Activated CD8-positive, alpha-beta memory T cell treated with anti-CD3 and anti-CD28 coated beads, Interleukin-2, amount 10 ng/mL, durations not matched to agents 7 days and 5 days (primary cell): ENCODE data around the gene RFXAP. TPM values are rescaled to one million over a fixed set of nuclear protein-coding genes. Genes with fewer than 3 reads are reported as not detected.
A peak's percentile ranks its signal among the peaks of the same experiment; 100 is the strongest.
"Not testable (repeated sequence)": the region's sequence is repeated elsewhere in the genome, so short reads cannot be mapped to it uniquely, and the experiment has no call there.

ENCODE experiments used
- ATAC-seq: fragments of 150-1000 bp; cut with Tn5 transposase; one replicate; pipeline ENCODE4 v1.10.0; 2021; ENCODE audit warnings: moderate library complexity
- CTCF ChIA-PET: fragments of 350-600 bp; sonication (Branson Sonifier 250); formaldehyde crosslinking; loops from one replicate; lab custom pipeline; 2021; ENCODE audit warnings: antibody characterized with exemption; lab: Charles Lee
- DNase-seq: peaks from one replicate; pipeline ENCODE4 v3.0.0-alpha.2; 2020
- H3K27ac Mint-ChIP-seq: one replicate; pipeline ENCODE4 v1.8.0; 2021; ENCODE audit warnings: mild to moderate bottlenecking, mixed read lengths
- H3K27me3 Mint-ChIP-seq: one replicate; pipeline ENCODE4 v1.8.0; 2021; ENCODE audit warnings: mixed read lengths
- H3K36me3 Mint-ChIP-seq: one replicate; pipeline ENCODE4 v1.8.0; 2021; ENCODE audit warnings: mild to moderate bottlenecking, mixed read lengths
- H3K4me1 Mint-ChIP-seq: one replicate; pipeline ENCODE4 v1.8.0; 2021; ENCODE audit warnings: mixed read lengths
- H3K4me3 Mint-ChIP-seq: one replicate; pipeline ENCODE4 v1.8.0; 2021; ENCODE audit warnings: mild to moderate bottlenecking, moderate library complexity, mixed read lengths
- H3K9me3 Mint-ChIP-seq: one replicate; pipeline ENCODE4 v1.8.0; 2022; ENCODE audit warnings: low read depth, mixed read lengths
- total RNA-seq, 2 experiments: library from RNA; stranded (reverse); gene quantifications; one replicate each; pipeline ENCODE4 v1.2.3, GENCODE V29; 2021

Gene RFXAP, protein sequence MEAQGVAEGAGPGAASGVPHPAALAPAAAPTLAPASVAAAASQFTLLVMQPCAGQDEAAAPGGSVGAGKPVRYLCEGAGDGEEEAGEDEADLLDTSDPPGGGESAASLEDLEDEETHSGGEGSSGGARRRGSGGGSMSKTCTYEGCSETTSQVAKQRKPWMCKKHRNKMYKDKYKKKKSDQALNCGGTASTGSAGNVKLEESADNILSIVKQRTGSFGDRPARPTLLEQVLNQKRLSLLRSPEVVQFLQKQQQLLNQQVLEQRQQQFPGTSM
- total RNA-seq = 10 to 100 TPM; 13.8 to 20.9 TPM

DNA sequence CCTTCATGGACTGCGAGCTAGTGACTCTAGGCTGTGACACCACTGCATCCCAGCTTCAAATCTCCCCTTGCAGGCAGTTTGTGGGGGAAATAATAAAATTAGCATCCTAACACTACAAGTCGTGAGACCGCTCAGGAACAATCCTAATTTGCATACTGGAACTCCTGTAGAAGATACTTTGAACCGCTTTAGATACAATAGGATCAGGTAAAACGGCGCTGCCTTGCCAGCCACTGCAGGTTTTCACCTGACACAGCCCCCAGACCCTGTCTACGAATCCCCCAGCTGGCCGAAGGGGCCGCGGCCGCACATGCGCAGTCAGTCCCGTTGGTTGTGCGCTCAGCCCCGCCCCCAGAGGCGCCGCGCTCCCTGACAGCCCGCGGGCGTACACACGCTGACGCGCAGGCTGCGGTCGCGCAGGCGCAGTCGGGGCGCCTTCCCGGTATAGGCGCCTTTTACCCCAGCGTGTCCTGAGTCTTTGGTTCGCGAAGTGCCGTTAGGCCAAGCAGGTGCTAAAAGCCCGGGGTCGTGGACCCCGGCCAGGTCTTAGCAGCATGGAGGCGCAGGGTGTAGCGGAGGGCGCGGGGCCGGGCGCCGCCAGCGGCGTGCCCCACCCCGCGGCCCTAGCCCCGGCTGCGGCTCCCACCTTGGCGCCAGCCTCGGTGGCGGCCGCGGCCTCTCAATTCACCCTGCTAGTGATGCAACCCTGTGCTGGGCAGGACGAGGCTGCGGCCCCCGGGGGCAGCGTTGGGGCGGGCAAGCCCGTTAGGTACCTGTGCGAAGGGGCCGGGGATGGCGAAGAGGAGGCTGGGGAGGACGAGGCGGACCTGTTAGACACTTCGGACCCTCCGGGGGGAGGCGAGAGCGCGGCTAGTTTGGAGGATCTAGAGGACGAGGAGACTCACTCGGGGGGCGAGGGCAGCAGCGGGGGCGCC is at the start of gene RFXAP:
Gene RFXAP, plus strand, starts transcription at position 419 of the 935 bp plus-strand sequence. Its CDS starts 136 bp downstream, at position 555.
- peaks cover 16% of the 10 kb centered on the region for H3K36me3 Mint-ChIP-seq
- H3K27me3 Mint-ChIP-seq = peaks cover 15% of the 10 kb centered on the region
- CTCF ChIA-PET = interaction anchor here (1.0 kb wide), 1 partner anchor 180 kb away, joined by 3 read pairs; the partner anchor contains the start of gene ALG5
- H3K27ac Mint-ChIP-seq = peak within 1 kb of the TSS; percentile 98
- DNase-seq (peak; percentile 94), ATAC-seq (peak; percentile 92)
- peaks cover 47% of the 10 kb centered on the region for H3K4me1 Mint-ChIP-seq
- peak within 1 kb of the TSS; percentile 88 for H3K4me3 Mint-ChIP-seq
- no peaks in the 10 kb centered on the region for H3K9me3 Mint-ChIP-seq

DNA sequence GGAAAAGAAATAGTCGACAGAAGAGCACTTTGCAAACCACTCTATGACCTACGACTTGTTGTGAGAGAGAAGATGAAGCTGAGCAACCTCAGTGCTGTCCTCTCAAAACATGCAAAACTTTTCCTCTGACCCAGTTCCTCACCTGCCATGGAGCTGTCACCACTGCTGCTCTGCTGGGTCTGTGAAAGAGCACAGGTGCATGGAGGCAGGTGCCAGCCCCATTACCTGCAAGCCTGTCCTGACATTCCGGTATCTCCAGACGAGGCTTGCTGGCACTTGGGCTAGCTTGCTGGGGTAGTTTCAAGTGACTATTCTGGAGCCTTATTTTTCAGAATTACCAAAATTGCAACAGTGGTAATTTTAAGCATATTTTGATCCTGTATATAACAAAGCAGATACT is 49.5 kb upstream of the RFXAP start:
- CTCF ChIA-PET = no interaction called here
- DNase-seq (no peak), ATAC-seq (no peak)
- Mint-ChIP-seq H3K27ac (no peak overlapping the region), H3K4me3 (no peak overlapping the region), H3K9me3 (peaks cover 5% of the 10 kb centered on the region), H3K4me1 (no peaks in the 10 kb centered on the region), H3K36me3 (no peaks in the 10 kb centered on the region), H3K27me3 (peaks cover 6% of the 10 kb centered on the region)

DNA sequence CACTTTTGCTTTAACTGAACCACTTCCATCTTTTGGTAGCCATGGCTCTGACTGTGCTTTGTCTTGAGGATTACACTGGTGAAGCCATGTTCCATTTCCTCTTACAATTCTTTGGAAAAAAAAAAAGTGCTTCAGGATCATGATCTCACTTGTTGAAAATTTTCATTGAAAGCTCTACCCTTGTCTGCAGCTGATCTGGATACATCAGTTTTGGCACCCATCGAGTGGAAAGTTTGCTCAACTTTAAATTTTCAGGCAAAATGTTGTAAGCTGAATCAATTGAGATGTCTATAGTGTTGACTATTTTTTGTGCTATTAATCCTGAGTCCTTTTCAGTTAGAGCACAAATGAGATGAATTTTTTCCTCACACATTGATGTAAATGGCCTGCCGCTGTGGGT is 48.3 kb upstream of the RFXAP start:
- CTCF ChIA-PET = no interaction called here
- no peak for ATAC-seq

DNA sequence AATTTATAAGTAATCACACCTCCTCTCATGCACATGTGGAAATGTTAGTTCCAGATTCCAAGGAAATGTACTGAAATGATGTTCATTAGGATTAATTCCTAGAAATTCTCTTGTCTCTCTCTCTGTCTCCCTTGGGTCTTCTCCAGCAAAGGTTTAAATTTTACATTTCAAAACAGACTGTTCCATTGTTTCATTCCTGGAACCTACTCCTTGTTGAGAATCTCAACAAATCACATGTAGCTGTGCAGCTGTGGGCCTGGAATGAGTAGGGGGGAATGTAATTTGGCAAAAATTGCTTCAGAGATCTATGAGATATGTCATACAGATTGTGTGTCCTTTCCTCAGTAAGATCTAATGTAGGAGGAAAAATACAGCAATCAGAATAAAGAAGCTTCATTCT is 46.2 kb upstream of the RFXAP start:
- ATAC-seq (no peak), DNase-seq (no peak)
- Mint-ChIP-seq H3K4me3 (no peak overlapping the region), H3K27ac (no peak overlapping the region), H3K4me1 (no peaks in the 10 kb centered on the region), H3K27me3 (peaks cover 6% of the 10 kb centered on the region), H3K9me3 (no peaks in the 10 kb centered on the region), H3K36me3 (no peaks in the 10 kb centered on the region)
- CTCF ChIA-PET = no interaction called here

More for the DNA sequence above, 48.3 kb upstream of the RFXAP start:
- Mint-ChIP-seq H3K27ac (no peak overlapping the region), H3K9me3 (peaks cover 5% of the 10 kb centered on the region), H3K4me3 (no peak overlapping the region), H3K27me3 (peaks cover 3% of the 10 kb centered on the region), H3K4me1 (no peaks in the 10 kb centered on the region), H3K36me3 (no peaks in the 10 kb centered on the region)
- no peak for DNase-seq

DNA sequence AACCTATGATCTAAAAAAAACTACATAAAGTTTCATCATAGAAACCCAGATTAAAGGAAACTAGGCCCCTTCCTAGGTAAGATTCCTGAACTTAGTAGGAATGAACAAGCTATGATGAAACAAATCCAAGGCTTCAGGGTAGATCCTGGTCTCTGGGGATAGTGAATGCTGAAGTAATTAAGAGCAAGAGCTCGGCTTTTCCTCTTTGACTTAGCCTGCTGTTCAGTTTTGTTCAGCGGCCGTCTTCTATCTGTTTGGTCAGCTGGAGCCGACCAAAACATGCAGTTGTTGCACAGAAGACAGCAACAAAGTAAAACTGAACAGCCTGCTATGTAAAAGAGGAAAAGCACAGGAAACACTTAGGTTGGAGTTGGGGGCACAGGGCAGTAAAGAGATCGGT is 44.1 kb upstream of the RFXAP start:
- no peaks in the 10 kb centered on the region for H3K9me3 Mint-ChIP-seq
- no peaks in the 10 kb centered on the region for H3K4me1 Mint-ChIP-seq
- no peaks in the 10 kb centered on the region for H3K36me3 Mint-ChIP-seq
- no peak overlapping the region for H3K4me3 Mint-ChIP-seq
- H3K27me3 Mint-ChIP-seq = peaks cover 4% of the 10 kb centered on the region
- DNase-seq (no peak), ATAC-seq (no peak)
- H3K27ac Mint-ChIP-seq = no peak overlapping the region
- CTCF ChIA-PET = no interaction called here

DNA sequence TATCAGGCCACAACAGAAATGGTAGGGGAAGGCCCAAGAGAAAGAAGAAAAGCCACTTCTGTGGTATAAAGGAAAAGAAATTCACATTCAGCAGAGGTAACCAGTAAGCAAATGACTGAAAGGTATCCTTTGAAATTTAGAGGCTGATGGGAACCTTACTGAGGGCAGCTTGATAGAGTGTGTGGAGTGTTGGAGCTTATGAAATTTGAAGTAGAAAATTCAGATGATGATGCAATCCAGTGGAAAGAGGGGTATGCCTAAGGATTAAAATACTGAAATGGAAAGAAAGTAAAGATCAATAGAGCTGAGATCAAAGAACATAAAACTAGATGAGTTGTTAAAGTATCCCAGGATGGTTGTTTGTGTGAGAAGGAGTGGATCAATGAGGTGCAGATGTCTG is 42.8 kb upstream of the RFXAP start:
- Mint-ChIP-seq H3K27ac (no peak overlapping the region), H3K4me1 (no peaks in the 10 kb centered on the region), H3K9me3 (no peaks in the 10 kb centered on the region), H3K36me3 (no peaks in the 10 kb centered on the region), H3K4me3 (no peak overlapping the region), H3K27me3 (peaks cover 3% of the 10 kb centered on the region)
- ATAC-seq (no peak), DNase-seq (no peak)
- CTCF ChIA-PET = no interaction called here

DNA sequence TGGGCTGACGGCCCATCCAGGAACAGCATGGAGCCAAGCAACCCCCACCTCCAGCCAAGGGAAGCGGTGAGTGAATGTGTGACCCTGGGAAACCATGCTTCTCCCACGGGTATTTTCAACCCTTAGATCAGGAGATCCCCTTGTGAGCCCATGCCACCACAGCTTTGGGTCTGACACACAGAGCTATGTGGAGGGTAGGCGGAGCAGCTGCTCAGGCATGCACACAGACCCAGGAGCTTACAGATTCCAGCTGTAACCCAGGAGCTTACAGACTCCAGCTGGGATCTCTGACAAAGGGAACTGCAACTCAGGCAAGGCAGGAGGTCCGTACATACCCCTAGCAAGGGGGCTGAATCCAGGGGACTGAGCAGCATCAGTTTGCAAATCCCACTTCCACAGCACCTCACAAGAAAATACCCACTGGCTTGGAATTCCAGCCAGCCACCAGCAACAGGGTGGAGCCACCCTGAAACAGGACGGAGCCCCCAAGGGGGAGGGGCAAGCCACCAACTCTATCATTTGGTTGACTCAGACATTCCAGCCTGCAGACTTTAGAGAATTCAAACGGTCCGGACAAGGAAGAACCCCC is 40.8 kb upstream of the RFXAP start:
- H3K4me1 Mint-ChIP-seq = no peaks in the 10 kb centered on the region

DNA sequence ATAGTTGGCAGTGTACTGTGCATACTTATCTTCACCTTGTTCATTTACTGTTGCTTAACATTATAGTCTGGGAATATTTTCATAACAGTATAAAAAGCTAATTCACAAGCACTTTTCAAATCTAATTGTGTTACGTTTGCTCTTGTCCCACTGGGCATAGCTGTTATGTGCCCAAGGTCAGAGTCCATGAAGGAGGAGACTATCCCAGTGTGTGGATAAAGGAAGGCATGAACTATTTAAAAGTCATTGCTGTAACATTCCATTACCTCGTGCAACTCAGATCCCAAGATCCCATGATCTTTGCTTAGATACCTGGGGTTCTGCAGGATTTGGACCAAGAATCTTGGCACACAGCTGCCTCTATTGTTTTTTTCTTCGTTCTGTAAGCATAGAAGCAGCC is 35.1 kb upstream of the RFXAP start:
- H3K4me1 Mint-ChIP-seq = no peaks in the 10 kb centered on the region
- CTCF ChIA-PET = no interaction called here
- ATAC-seq = no peak
- no peak overlapping the region for H3K4me3 Mint-ChIP-seq
- DNase-seq = no peak
- no peaks in the 10 kb centered on the region for H3K36me3 Mint-ChIP-seq
- H3K27ac Mint-ChIP-seq = no peak overlapping the region
- no peaks in the 10 kb centered on the region for H3K9me3 Mint-ChIP-seq
- peaks cover 18% of the 10 kb centered on the region for H3K27me3 Mint-ChIP-seq

More for the DNA sequence above, 40.8 kb upstream of the RFXAP start:
- Mint-ChIP-seq H3K27ac (no peak overlapping the region), H3K27me3 (peaks cover 9% of the 10 kb centered on the region), H3K9me3 (no peaks in the 10 kb centered on the region), H3K4me3 (no peak overlapping the region), H3K36me3 (no peaks in the 10 kb centered on the region)
- DNase-seq (no peak), ATAC-seq (no peak)
- CTCF ChIA-PET = no interaction called here

DNA sequence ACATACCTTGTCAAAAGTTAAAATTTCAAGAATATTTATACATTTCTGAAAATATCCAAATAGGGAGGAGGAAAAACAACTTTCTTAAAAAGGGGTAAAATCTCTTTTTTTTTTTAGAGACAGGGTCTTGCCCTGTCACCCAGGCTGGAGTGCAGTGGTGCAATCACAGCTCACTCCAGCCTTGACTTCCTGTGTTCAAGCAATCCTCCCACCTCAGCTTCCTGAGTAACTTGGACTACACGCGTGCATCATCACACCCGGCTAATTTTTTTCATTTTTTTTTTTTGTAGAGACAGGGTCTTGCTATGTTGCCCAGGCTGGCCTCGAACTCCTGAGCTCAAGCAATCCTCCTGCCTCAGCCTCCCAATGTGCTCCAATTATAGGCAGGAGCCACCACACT is 32.8 kb upstream of the RFXAP start:
- peaks cover 18% of the 10 kb centered on the region for H3K27me3 Mint-ChIP-seq
- H3K9me3 Mint-ChIP-seq, H3K27ac Mint-ChIP-seq, H3K4me3 Mint-ChIP-seq, ATAC-seq, H3K4me1 Mint-ChIP-seq, DNase-seq, H3K36me3 Mint-ChIP-seq, CTCF ChIA-PET: not testable (repeated sequence)

DNA sequence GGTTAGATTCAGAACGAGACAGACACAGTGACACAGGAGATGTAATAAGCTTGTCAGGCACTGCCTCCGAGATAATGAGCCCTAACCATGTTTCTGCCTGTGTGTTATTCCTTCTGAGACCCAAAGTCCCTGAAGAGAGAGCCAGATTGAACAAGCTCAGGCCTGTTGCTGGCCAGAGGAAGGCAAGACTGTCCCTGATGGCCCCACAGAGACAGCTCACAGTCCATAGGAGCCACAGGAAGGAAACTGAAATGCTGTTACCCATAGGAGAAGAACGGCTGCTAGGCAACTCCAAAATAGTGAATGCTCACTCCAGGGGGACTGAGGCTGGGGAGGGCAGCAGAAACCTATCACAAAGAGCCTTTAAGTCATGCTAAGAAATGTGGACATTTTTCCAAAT is 31.8 kb upstream of the RFXAP start:
- Mint-ChIP-seq H3K9me3 (no peaks in the 10 kb centered on the region), H3K4me3 (no peak overlapping the region), H3K27ac (no peak overlapping the region), H3K27me3 (peaks cover 18% of the 10 kb centered on the region), H3K36me3 (no peaks in the 10 kb centered on the region), H3K4me1 (no peaks in the 10 kb centered on the region)
- no peak for DNase-seq
- CTCF ChIA-PET = no interaction called here
- no peak for ATAC-seq

DNA sequence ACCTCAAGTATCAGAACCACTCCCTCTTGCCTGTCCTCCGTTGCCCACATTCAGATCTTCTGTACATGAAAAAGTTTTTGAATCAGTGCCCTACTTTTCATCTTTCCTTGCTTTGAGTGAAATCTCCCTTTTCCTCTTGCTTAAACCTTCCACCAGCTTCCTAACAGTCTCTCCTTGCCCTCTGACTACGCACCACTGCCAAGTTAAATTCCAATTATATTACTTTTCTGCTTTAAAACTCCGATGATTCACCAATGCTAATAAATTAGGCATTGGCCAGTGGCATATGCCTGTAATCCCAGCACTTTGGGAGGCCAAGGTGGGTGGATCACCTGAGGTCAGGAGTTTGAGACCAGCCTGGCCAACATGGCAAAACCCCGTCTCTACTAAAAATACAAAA is 30.7 kb upstream of the RFXAP start:
- CTCF ChIA-PET = no interaction called here
- no peaks in the 10 kb centered on the region for H3K9me3 Mint-ChIP-seq
- H3K27me3 Mint-ChIP-seq = peaks cover 16% of the 10 kb centered on the region
- ATAC-seq (no peak), DNase-seq (no peak)
- no peak overlapping the region for H3K27ac Mint-ChIP-seq
- no peaks in the 10 kb centered on the region for H3K36me3 Mint-ChIP-seq
- H3K4me3 Mint-ChIP-seq = no peak overlapping the region
- H3K4me1 Mint-ChIP-seq = no peaks in the 10 kb centered on the region

DNA sequence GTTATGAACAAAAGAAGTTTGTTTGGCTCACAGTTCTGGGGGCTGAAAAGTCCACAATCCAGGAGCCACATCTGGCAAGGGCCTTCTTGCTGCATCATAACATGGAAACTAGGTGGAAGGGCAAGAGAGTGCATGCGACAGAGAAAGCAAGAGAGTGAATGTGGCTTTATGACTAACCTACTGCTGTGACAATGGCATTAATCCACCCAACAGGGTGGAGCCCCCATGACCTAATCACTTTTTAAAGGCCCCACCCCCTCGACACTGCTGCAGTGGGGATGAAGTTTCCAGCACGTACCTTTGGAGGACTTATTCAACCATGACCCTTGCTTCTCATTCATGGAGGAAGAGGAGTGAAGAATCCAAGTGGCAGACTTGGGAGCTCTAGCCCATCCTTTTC is 30.0 kb upstream of the RFXAP start:
- Mint-ChIP-seq H3K36me3 (no peaks in the 10 kb centered on the region), H3K4me3 (no peak overlapping the region), H3K27me3 (peaks cover 12% of the 10 kb centered on the region), H3K9me3 (no peaks in the 10 kb centered on the region), H3K4me1 (no peaks in the 10 kb centered on the region), H3K27ac (no peak overlapping the region)
- ATAC-seq = no peak
- CTCF ChIA-PET = no interaction called here
- no peak for DNase-seq

DNA sequence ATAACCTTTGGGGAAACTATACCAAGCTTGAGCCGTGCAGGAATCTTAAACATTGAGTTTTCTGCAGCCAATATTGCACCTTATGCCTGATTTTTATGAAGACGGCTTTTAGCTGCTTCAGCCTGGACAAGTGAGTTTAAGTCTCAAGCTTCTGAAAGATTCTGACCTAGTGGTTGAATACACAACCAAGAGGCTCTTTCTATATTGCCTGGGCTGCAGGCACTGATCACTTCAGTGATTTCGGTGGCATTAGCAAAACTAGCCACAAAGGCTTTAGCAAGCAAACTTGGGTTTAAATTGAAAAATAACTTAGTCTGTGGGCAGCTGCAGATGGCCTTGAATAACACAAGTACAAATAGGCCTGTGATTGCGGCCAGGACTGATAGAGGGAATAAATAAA is 29.3 kb upstream of the RFXAP start:
- Mint-ChIP-seq H3K9me3 (no peaks in the 10 kb centered on the region), H3K27ac (no peak overlapping the region), H3K4me1 (no peaks in the 10 kb centered on the region), H3K27me3 (peaks cover 12% of the 10 kb centered on the region), H3K36me3 (no peaks in the 10 kb centered on the region), H3K4me3 (no peak overlapping the region)
- CTCF ChIA-PET = no interaction called here
- DNase-seq (no peak), ATAC-seq (no peak)
